HEK293 (cell line): ENCODE results near the gene CCDC152.

Experiments used
- CTCF ChIA-PET: fragments of 350-600 bp; formaldehyde crosslinking; extraction: SDS; loops from one replicate; lab custom pipeline; 2021; ENCODE audit warnings: antibody characterized with exemption; lab: Yijun Ruan, JAX
- POLR2A ChIA-PET: fragments of 300-600 bp; formaldehyde crosslinking; extraction: SDS; loops from one replicate; lab custom pipeline; 2020; ENCODE audit warnings: antibody characterized with exemption, inconsistent platforms; lab: Yijun Ruan, JAX
- H3K27ac ChIP-seq: fragments of 200-500 bp; sonication (Bioruptor generic); 2 replicates; pipeline ENCODE4 v1.5.1; 2014; ENCODE audit warnings: low read depth, low read length, control low read depth, inconsistent platforms; ENCODE audit errors: extremely low read depth
- H3K36me3 ChIP-seq, 2 experiments: fragments of 200-500 bp in 1 of 2; sonication (Bioruptor generic) in 1 of 2; 1 replicate in 1 of 2; 2 replicates in 1 of 2; pipeline ENCODE4 v1.5.1; 2014 to 2017; ENCODE audit warnings: inconsistent platforms in 2 of 2, low read length in 2 of 2; ENCODE audit not compliant: control insufficient read depth in 2 of 2, insufficient read depth in 1 of 2
- H3K4me1 ChIP-seq: fragments of 200-500 bp; sonication (Bioruptor generic); 2 replicates; pipeline ENCODE4 v1.5.1; 2014; ENCODE audit warnings: mild to moderate bottlenecking, low read length, inconsistent platforms; ENCODE audit not compliant: control insufficient read depth, insufficient read depth
- H3K4me3 ChIP-seq: 2 replicates; pipeline ENCODE4 v1.5.1; 2011; ENCODE audit warnings: low read depth, mild to moderate bottlenecking, control low read depth, low read length, moderate library complexity
- H3K9me3 ChIP-seq: fragments of 200-500 bp; sonication (Bioruptor generic); 2 replicates; pipeline ENCODE4 v1.5.1; 2014; ENCODE audit warnings: low read depth, low read length, inconsistent platforms; ENCODE audit not compliant: control insufficient read depth, insufficient read depth
- AEBP2 ChIP-seq: fragments of 450-650 bp; formaldehyde crosslinking; IDR thresholded peaks from 2 replicates; pipeline ENCODE4 v1.5.1; 2016; ENCODE audit warnings: missing biosample characterization, missing genetic modification characterization, borderline replicate concordance
- BCL6B ChIP-seq: fragments of 450-650 bp; formaldehyde crosslinking; IDR thresholded peaks from 2 replicates; pipeline ENCODE4 v1.5.1; 2017; ENCODE audit warnings: missing biosample characterization, missing genetic modification characterization
- EGR2 ChIP-seq: fragments of 450-650 bp; formaldehyde crosslinking; IDR thresholded peaks from 2 replicates; pipeline ENCODE4 v1.5.1; 2016; ENCODE audit warnings: low read depth, missing biosample characterization, missing genetic modification characterization
- INSM2 ChIP-seq: fragments of 450-650 bp; formaldehyde crosslinking; IDR thresholded peaks from 2 replicates; pipeline ENCODE4 v1.5.1; 2016; ENCODE audit warnings: missing biosample characterization, missing genetic modification characterization
- KLF1 ChIP-seq: fragments of 450-650 bp; formaldehyde crosslinking; IDR thresholded peaks from 2 replicates; pipeline ENCODE4 v1.5.1; 2016; ENCODE audit warnings: missing biosample characterization, missing genetic modification characterization
- ZFHX2 ChIP-seq: fragments of 450-650 bp; formaldehyde crosslinking; conservative IDR thresholded peaks from 2 replicates; pipeline ENCODE4 v1.5.1; 2016; ENCODE audit warnings: missing biosample characterization, missing genetic modification characterization
- ZIC2 ChIP-seq: fragments of 450-650 bp; formaldehyde crosslinking; IDR thresholded peaks from 2 replicates; pipeline ENCODE4 v1.5.1; 2016; ENCODE audit warnings: missing biosample characterization, missing genetic modification characterization
- ZNF121 ChIP-seq: fragments of 450-650 bp; formaldehyde crosslinking; IDR thresholded peaks from 2 replicates; pipeline ENCODE4 v1.5.1; 2016; ENCODE audit warnings: missing biosample characterization, missing genetic modification characterization
- ZNF138 ChIP-seq: fragments of 450-650 bp; formaldehyde crosslinking; IDR thresholded peaks from 2 replicates; pipeline ENCODE4 v1.5.1; 2016; ENCODE audit warnings: missing biosample characterization, missing genetic modification characterization, borderline replicate concordance
- ZNF169 ChIP-seq: fragments of 450-650 bp; formaldehyde crosslinking; IDR thresholded peaks from 2 replicates; pipeline ENCODE4 v1.5.1; 2016; ENCODE audit warnings: missing biosample characterization, missing genetic modification characterization
- ZNF221 ChIP-seq: fragments of 450-650 bp; formaldehyde crosslinking; IDR thresholded peaks from 2 replicates; pipeline ENCODE4 v1.5.1; 2017; ENCODE audit warnings: missing biosample characterization, missing genetic modification characterization, borderline replicate concordance
- ZNF362 ChIP-seq: fragments of 450-650 bp; formaldehyde crosslinking; IDR thresholded peaks from 2 replicates; pipeline ENCODE4 v1.5.1; 2016; ENCODE audit warnings: missing biosample characterization, missing genetic modification characterization
- ZNF366 ChIP-seq: fragments of 450-650 bp; formaldehyde crosslinking; conservative IDR thresholded peaks from 2 replicates; pipeline ENCODE4 v1.5.1; 2016; ENCODE audit warnings: missing biosample characterization, missing genetic modification characterization
- ZNF433 ChIP-seq: fragments of 450-650 bp; formaldehyde crosslinking; IDR thresholded peaks from 2 replicates; pipeline ENCODE4 v1.5.1; 2016; ENCODE audit warnings: missing biosample characterization, missing genetic modification characterization, low read depth
- ZNF518A ChIP-seq: fragments of 450-650 bp; formaldehyde crosslinking; conservative IDR thresholded peaks from 2 replicates; pipeline ENCODE4 v1.5.1; 2016; ENCODE audit warnings: low read depth, missing biosample characterization, missing genetic modification characterization
- ZNF558 ChIP-seq: fragments of 450-650 bp; formaldehyde crosslinking; IDR thresholded peaks from 2 replicates; pipeline ENCODE4 v1.5.1; 2016; ENCODE audit warnings: missing biosample characterization, missing genetic modification characterization

CCDC152 gene

GRCh38 chr5:42781584-42781983, 25.0 kb downstream of the CCDC152 start (continued):
- no peak for TF ChIP-seq ZNF518A
- TF ChIP-seq, all 188 proteins: peak for 0

GRCh38 chr5:42784132-42784531, 27.5 kb downstream of the CCDC152 start:
- Histone ChIP-seq H3K36me3 (no peaks in the 10 kb centered on the region), H3K9me3 (no peaks in the 10 kb centered on the region; the same call in 1 of the 2 replicates), H3K4me1 (no peaks in the 10 kb centered on the region), H3K27ac (no peak overlapping the region), H3K4me3 (no peak overlapping the region)
- POLR2A ChIA-PET, result no interaction called here
- TF ChIP-seq ZNF121 (tag by site-specific recombination), result no peak
- TF ChIP-seq AEBP2, result no peak
- no peak for TF ChIP-seq BCL6B
- no peak for TF ChIP-seq INSM2
- TF ChIP-seq EGR2 (tag by site-specific recombination), result no peak
- CTCF ChIA-PET, result no interaction called here

- POLR2A ChIA-PET, result no interaction called here
- no peak for TF ChIP-seq ZFHX2 (tag by site-specific recombination)
- no peak for TF ChIP-seq ZIC2 (tag by site-specific recombination)
- no peak for TF ChIP-seq ZNF558 (tag by site-specific recombination)
- no peak for TF ChIP-seq ZNF366 (tag by site-specific recombination)
- TF ChIP-seq ZNF362 (tag by site-specific recombination), result no peak
- no peak for TF ChIP-seq ZNF169 (tag by site-specific recombination)
- no peak for TF ChIP-seq ZNF138 (tag by site-specific recombination)
- no peak for TF ChIP-seq BCL6B
- no peak for TF ChIP-seq KLF1 (tag by site-specific recombination)
- no peak for TF ChIP-seq ZNF433
- no peak for TF ChIP-seq ZNF221 (tag by site-specific recombination)
- Histone ChIP-seq H3K36me3 (no peaks in the 10 kb centered on the region), H3K9me3 (no peaks in the 10 kb centered on the region; the same call in 1 of the 2 replicates), H3K27ac (no peak overlapping the region), H3K4me1 (no peaks in the 10 kb centered on the region), H3K4me3 (no peak overlapping the region)
- CTCF ChIA-PET, result no interaction called here
Observed at GRCh38 chr5:42785756-42786155, 29.1 kb downstream of the CCDC152 start.
